C4-2B (cell line): Measurements from ENCODE around the gene TOMM34.

Experiments used
- ZFX ChIP-seq: fragments of 450-650 bp; IDR thresholded peaks from 2 replicates; pipeline ENCODE4 v1.6.1; 2017
- TF ChIP-seq, protein P1 (sequence below): fragments of 450-650 bp; conservative IDR thresholded peaks from 2 replicates; pipeline ENCODE4 v1.5.1; 2017; ENCODE audit warnings: mild to moderate bottlenecking

DNA sequence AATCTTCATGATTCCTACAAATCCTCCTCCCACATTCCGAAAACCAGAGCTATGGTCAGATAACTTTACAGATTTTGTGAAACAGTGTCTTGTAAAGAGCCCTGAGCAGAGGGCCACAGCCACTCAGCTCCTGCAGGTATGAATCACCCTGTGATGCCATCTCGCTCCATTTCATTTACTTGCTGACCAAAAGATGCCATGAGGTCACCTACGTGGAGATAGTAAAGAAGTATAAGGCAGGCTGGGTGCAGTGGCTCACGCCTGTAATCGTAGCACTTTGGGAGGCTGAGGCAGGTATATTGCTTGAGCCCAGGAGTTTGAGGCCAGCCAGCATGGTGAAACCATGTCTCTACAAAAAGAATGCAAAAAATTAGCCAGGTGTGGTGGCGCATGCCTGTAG, 37.0 kb upstream of the TOMM34 start:
- TF ChIP-seq, protein P1, sequence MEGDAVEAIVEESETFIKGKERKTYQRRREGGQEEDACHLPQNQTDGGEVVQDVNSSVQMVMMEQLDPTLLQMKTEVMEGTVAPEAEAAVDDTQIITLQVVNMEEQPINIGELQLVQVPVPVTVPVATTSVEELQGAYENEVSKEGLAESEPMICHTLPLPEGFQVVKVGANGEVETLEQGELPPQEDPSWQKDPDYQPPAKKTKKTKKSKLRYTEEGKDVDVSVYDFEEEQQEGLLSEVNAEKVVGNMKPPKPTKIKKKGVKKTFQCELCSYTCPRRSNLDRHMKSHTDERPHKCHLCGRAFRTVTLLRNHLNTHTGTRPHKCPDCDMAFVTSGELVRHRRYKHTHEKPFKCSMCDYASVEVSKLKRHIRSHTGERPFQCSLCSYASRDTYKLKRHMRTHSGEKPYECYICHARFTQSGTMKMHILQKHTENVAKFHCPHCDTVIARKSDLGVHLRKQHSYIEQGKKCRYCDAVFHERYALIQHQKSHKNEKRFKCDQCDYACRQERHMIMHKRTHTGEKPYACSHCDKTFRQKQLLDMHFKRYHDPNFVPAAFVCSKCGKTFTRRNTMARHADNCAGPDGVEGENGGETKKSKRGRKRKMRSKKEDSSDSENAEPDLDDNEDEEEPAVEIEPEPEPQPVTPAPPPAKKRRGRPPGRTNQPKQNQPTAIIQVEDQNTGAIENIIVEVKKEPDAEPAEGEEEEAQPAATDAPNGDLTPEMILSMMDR: no peak
- TF ChIP-seq ZFX: no peak
